GM19193 (cell line): ENCODE results near the gene SDS.

Experiments used
- POLR2A ChIP-seq: IDR thresholded peaks from 4 replicates; pipeline ENCODE4 v1.6.1; 2011; ENCODE audit not compliant: insufficient read depth, insufficient read length; ENCODE audit errors: extremely low read depth

Gene SDS

GRCh38 chr12:113382206-113382605 lies 21.5 kb downstream of the SDS start:
- no peak for TF ChIP-seq POLR2A

- no peak for TF ChIP-seq POLR2A
Observed at GRCh38 chr12:113381220-113381619, 22.5 kb downstream of the SDS start.

GRCh38 chr12:113378291-113378690 lies 25.4 kb downstream of the SDS start:
- no peak for TF ChIP-seq POLR2A

- no peak for TF ChIP-seq POLR2A
Observed at GRCh38 chr12:113374823-113375428, 28.8 kb downstream of the SDS start.

GRCh38 chr12:113373969-113374368 lies 29.7 kb downstream of the SDS start:
- TF ChIP-seq POLR2A = no peak

GRCh38 chr12:113373440-113373839 lies 30.2 kb downstream of the SDS start:
- TF ChIP-seq POLR2A = no peak

DNA sequence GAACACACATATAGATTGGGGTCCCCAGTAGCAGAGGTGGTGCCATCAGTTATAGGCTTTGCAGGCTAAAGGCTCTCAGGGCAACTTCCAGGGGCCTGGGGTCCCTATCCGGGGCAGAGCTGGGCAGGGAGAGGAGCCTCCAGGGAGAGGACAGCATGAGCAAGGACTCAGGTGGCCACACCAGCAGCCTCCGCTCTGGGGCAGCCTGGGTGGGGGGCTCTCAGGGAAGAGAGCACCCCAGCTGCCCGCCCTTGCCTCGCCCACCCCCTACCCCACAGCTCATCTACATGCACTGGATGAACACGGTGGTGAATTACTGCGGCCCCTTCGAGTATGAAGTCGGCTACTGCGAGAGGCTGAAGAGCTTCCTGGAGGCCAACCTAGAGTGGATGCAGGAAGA lies 31.3 kb downstream of the SDS start:
- TF ChIP-seq POLR2A = no peak

DNA sequence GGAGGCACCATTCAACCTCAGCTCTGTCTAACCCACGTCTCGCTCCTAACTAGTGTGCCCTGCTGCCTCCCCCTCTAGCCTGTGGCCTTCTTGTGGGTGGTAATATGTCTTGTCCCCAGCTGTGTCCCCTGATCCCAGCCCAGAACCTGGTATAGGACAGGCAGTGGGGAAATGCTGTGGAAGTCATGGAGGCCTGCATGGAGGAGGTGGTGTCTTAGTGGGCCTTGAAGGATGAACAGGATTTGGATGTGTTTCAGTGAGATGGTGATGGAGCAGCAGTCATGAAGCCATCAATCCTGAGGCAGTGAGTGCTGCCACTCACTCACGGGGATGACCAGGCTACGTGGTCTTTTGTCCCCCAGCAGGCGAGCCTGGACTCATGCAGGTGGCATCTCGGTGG lies 31.9 kb downstream of the SDS start:
- TF ChIP-seq POLR2A = no peak

GRCh38 chr12:113370923-113371682 lies 32.6 kb downstream of the SDS start:
- TF ChIP-seq POLR2A = no peak

DNA sequence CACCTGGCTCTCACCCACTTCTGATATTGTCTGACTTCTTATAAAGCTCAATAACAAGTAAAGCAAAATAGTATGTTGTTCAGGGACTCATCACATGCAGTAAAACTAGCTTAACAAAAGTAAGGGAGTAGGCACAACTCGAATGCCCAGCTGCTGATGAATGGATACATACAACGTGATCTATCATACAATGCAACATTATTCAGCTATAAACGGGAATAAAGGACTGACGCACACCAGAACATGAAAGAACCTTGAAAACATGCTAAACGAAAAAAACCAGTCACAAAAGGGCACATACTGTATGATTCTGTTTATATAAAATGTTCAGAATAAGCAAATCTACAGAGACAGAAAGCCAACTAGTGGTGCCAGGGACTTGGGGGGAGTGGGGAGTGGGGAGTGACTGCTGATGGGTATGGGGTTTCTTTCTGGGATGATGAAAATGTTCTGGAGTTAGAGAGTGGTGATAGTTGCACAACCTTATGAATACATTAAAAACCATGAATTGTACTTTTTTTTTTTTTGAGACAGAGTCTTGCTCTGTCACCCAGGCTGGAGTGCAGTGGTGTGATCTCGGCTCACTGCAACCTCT lies 34.2 kb downstream of the SDS start:
- no peak for TF ChIP-seq POLR2A

GRCh38 chr12:113368331-113368730 lies 35.4 kb downstream of the SDS start:
- no peak for TF ChIP-seq POLR2A

- no peak for TF ChIP-seq POLR2A
Observed at GRCh38 chr12:113366827-113367226, 36.9 kb downstream of the SDS start.

DNA sequence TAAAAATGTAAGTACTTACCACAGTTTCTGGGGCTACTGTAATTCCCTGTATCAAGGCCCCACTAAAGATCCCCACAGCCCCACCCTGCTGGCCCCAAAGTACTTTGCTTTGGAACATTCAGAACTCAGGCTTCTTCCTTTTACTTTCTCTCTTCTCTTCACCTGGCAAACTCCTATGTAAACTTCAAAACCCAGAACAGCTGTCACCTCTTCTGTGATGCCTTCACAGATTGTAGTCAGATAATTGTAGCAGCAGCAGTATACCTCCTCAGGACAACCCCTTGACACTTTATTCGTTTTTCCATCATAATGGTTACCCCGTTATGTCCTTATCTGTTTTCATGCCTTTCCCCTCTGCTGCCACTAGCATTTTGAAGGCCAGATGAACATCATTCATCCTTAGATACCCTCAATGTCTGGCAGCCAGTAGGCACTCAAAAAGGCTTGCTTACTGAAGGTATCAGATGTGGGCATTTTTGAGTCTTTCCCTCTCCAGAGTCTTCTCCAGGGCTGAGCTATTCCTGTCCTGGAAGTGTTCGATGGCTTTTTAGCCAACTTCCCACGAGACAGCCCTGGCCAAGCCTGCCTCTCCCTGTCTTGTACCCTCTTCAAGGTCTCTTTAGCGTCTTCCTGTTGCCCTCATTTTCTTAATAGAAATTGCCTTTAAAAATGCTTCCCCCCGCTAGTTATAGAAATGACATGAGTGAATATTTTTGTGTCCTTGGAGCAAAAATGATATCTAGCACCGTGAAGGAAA lies 37.9 kb downstream of the SDS start:
- no peak for TF ChIP-seq POLR2A

DNA sequence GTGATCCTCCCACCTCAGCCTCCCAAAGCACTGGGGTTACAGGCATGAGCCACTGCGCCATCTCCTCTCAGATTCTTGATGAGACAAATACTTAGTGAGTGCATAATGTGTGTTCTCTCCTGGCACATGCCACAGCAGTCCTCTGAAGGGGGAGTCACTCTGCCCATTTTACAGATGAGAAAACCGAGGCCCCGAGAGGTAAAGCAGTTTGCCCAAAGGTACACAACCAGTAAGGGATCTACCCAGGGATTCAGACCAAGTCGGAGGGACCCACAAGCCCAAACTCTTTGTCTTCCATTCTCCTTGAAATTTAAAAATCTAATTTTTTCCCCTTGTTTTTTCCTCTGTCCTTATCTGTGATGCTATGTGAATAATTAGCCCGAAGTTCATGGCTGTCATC lies 39.0 kb downstream of the SDS start:
- no peak for TF ChIP-seq POLR2A
